ENCODE data around the gene UNC93B1. TPM values are rescaled to one million over a fixed set of nuclear protein-coding genes. Genes with fewer than 3 reads are reported as not detected.

The UNC93B1 gene
- polyA plus RNA-seq, 2 of the 4 experiments (the other 2 are of a cell fraction) = 49.4 to 51.2 TPM

GRCh38 chr11:68035266-68035876 lies 31.5 kb upstream of the UNC93B1 start:
- no peaks in the 10 kb centered on the region for H3K9me3 ChIP-seq
- no peak overlapping the region for H3K4me3 ChIP-seq
- CTCF ChIA-PET = interaction anchor here (0.6 to 1.1 kb wide), 4 partner anchors 25 to 763 kb away, joined by 3 to 4 read pairs (median 4); partner anchors contain the start of gene ALDH3B1
- TF ChIP-seq SREBF2 (IDR thresholded peaks at IDR 0.05) (no peak), MAFK (IDR thresholded peaks at IDR 0.05; ENCODE audit: partially characterized antibody) (peak; percentile 85)
- FAIRE-seq (no peak), DNase-seq (ENCODE audit: low read depth in 1 of 2, low spot score in 1 of 2) (no peak), ATAC-seq (no peak)
- WGBS (ENCODE audit: missing lambda C conversion rate) = 88% methylated on average over 13 of the region's 13 CpGs
- POLR2A ChIA-PET = no interaction called here
- H3K4me2 ChIP-seq = no peak overlapping the region
- no peak overlapping the region for H3K27ac ChIP-seq
- peaks cover 42% of the 10 kb centered on the region for H3K4me1 ChIP-seq

GRCh38 chr11:68033708-68034045 lies 29.8 kb upstream of the UNC93B1 start:
- FAIRE-seq = no peak
- 92% methylated on average over 9 of the region's 12 CpGs for WGBS (ENCODE audit: missing lambda C conversion rate)
- ATAC-seq = no peak
- TF ChIP-seq RARB (CRISPR knock-in tag; IDR thresholded peaks at IDR 0.05) (no peak), RFX5 (IDR thresholded peaks at IDR 0.05) (no peak), CTCF (IDR thresholded peaks at IDR 0.05) (no peak), HDAC2 (IDR thresholded peaks at IDR 0.05) (no peak), TP53 (CRISPR knock-in tag; IDR thresholded peaks at IDR 0.05) (no peak), ZSCAN20 (CRISPR knock-in tag; IDR thresholded peaks at IDR 0.05) (no peak), E2F6 (IDR thresholded peaks at IDR 0.05; ENCODE audit: borderline replicate concordance, low read depth) (no peak), JUN (IDR thresholded peaks at IDR 0.05) (no peak), HEYL (CRISPR knock-in tag; IDR thresholded peaks at IDR 0.05) (no peak), GATA3 (IDR thresholded peaks at IDR 0.05; ENCODE audit: borderline replicate concordance) (no peak), CBX2 (IDR thresholded peaks at IDR 0.05; ENCODE audit: borderline replicate concordance, low read depth) (no peak), PBX3 (IDR thresholded peaks at IDR 0.05) (no peak), EHF (CRISPR knock-in tag; IDR thresholded peaks at IDR 0.05) (no peak), PHF8 (IDR thresholded peaks at IDR 0.05; ENCODE audit: borderline replicate concordance, low read depth) (no peak), JUNB (IDR thresholded peaks at IDR 0.05) (no peak), BCL3 (IDR thresholded peaks at IDR 0.05) (no peak), ZC3H11A (IDR thresholded peaks at IDR 0.05) (no peak), FOXS1 (CRISPR knock-in tag; IDR thresholded peaks at IDR 0.05) (no peak), MAZ (IDR thresholded peaks at IDR 0.05; ENCODE audit: borderline replicate concordance, low read depth, low read length) (no peak), REST (IDR thresholded peaks at IDR 0.05) (no peak)
- Histone ChIP-seq H3K27ac (peak overlapping the region in 1 of 2 experiments; percentile 98; a peak in 2 of 6 replicates), H3K4me1 (peaks cover 50% of the 10 kb centered on the region), H3K4me3 (no peak overlapping the region), H3K4me2 (no peak overlapping the region), H3K9me3 (no peaks in the 10 kb centered on the region)
- CTCF ChIA-PET = interaction anchor here (0.8 to 1.5 kb wide), 2 partner anchors 12 to 264 kb away, joined by 3 to 4 read pairs; no protein-coding TSS in a partner anchor
- POLR2A ChIA-PET = no interaction called here
- no peak for DNase-seq (ENCODE audit: low read depth in 1 of 2, low spot score in 1 of 2)

Data from A549 (cell line).